ENCODE results near the gene FNIP2.
"Not testable (repeated sequence)": the region's sequence is repeated elsewhere in the genome, so short reads cannot be mapped to it uniquely, and the experiment has no call there.

- TF ChIP-seq, protein P1, sequence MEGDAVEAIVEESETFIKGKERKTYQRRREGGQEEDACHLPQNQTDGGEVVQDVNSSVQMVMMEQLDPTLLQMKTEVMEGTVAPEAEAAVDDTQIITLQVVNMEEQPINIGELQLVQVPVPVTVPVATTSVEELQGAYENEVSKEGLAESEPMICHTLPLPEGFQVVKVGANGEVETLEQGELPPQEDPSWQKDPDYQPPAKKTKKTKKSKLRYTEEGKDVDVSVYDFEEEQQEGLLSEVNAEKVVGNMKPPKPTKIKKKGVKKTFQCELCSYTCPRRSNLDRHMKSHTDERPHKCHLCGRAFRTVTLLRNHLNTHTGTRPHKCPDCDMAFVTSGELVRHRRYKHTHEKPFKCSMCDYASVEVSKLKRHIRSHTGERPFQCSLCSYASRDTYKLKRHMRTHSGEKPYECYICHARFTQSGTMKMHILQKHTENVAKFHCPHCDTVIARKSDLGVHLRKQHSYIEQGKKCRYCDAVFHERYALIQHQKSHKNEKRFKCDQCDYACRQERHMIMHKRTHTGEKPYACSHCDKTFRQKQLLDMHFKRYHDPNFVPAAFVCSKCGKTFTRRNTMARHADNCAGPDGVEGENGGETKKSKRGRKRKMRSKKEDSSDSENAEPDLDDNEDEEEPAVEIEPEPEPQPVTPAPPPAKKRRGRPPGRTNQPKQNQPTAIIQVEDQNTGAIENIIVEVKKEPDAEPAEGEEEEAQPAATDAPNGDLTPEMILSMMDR (conservative IDR thresholded peaks at IDR 0.05; ENCODE audit: low read depth, low read length) = not testable (repeated sequence)
- TF ChIP-seq EZH2 (IDR thresholded peaks at IDR 0.05; ENCODE audit: borderline replicate concordance, low read depth, low read length, poor library complexity, severe bottlenecking) = not testable (repeated sequence)
Measured at GRCh38 chr4:158900408-158900807, 131.6 kb downstream of the FNIP2 start.

All from A673 (cell line).